Fibroblast of upper back skin (primary cell): Measurements from ENCODE around the gene VAV2.

Source experiments
- DNase-seq: peaks from one replicate; pipeline ENCODE4 v3.0.0-alpha.2; 2013

Gene VAV2

DNA sequence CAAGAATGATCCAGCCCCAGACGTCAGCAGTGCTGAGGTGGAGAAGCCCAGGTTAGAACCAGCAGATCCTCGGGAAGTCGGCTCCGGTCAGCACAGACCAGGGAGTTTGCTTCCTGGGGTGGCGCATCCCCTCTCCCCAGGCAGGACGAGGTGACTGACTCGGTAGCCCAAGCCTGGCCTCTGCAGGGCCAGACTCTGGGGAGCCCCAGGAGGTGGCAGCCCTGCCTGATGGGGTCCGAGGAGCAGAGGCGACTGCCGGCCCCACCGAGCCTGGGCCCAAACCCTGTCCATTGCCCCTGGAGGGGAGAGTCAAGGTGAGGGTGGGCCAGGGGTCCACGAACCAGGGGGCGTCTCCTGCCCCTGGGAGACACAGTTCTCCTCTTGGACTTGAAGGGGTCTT lies 201.1 kb downstream of the VAV2 start:
- no peak for DNase-seq

DNA sequence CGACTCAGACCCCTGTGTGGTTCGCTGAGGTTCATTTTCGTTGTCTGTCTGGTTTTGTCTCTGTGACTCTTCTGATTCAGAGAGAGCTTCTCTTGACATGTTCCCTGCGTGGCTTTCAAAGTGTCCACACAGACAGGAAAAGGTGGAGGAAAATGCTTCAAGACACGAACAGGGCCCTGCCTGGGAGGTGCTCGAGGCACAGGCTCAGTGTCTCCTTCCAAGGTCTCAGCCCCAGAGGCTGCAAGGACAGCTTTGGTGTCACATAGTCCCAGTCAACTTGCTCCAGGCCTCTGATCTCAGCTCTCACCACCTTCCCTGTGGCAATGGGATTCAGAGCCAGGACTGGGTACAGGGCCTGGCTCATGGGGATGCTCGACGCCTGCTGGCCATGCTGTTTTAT lies 202.3 kb downstream of the VAV2 start:
- DNase-seq, result no peak

GRCh38 chr9:133788819-133789717 lies 203.1 kb downstream of the VAV2 start:
- no peak for DNase-seq

GRCh38 chr9:133788045-133788818 lies 203.9 kb downstream of the VAV2 start:
- no peak for DNase-seq

DNA sequence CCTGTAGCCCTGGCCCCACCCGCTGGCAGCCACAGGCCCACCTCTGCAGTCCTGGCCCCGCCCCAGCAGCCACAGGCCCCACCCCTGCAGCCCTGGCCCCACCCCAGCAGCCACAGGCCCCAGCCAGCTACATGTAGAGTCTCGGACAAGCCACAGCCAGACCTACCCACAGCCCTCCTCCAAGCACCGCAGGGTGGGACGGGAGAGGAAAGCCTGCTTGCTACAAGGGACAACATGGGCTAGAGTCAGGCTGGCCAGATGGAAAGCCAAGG lies 204.4 kb downstream of the VAV2 start:
- peak; percentile 16 for DNase-seq

DNA sequence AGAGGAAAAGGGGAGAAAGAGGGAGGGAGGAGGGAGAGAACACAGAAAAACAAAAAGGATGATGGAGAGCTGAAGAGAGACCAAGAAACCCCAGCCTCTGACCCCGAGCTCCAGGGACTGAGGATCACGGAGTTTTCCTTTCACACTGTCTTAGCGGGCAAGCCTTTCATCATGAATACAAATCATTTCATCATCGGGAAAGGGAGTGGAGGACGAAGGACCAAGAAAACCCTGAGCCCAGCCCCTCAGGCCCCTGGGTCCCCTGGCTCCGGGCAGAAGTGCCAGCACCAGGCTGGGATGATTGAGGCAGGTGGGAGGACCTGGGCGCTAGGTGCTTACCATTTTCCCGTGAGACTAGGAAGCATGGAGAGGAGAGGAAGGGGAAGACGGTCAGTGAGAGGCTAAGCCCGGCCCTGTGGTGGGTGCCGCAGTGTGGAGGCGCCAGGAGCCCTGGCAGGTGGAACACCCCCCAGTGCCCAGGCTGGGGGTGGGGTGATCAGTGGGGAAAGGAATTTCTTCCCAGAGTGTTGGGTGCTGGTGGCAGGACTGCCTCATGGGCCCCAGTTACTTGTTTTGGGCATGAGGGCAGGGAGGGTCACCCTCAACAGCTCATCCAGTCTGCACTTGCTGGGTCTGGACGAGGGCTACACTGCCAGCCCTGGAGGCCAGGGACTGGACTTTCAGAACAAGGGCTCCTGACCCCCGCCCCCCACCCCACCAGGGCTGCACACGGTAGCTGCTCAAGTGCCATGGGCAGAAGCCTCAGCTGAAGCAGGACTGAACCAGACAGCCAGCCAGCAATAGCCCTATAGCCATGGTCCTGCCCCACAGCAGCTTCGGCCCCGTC lies 205.0 kb downstream of the VAV2 start:
- DNase-seq, result no peak

- no peak for DNase-seq
Observed at GRCh38 chr9:133786371-133786753, 205.8 kb downstream of the VAV2 start.

- no peak for DNase-seq
Observed at GRCh38 chr9:133785753-133786370, 206.3 kb downstream of the VAV2 start.

DNA sequence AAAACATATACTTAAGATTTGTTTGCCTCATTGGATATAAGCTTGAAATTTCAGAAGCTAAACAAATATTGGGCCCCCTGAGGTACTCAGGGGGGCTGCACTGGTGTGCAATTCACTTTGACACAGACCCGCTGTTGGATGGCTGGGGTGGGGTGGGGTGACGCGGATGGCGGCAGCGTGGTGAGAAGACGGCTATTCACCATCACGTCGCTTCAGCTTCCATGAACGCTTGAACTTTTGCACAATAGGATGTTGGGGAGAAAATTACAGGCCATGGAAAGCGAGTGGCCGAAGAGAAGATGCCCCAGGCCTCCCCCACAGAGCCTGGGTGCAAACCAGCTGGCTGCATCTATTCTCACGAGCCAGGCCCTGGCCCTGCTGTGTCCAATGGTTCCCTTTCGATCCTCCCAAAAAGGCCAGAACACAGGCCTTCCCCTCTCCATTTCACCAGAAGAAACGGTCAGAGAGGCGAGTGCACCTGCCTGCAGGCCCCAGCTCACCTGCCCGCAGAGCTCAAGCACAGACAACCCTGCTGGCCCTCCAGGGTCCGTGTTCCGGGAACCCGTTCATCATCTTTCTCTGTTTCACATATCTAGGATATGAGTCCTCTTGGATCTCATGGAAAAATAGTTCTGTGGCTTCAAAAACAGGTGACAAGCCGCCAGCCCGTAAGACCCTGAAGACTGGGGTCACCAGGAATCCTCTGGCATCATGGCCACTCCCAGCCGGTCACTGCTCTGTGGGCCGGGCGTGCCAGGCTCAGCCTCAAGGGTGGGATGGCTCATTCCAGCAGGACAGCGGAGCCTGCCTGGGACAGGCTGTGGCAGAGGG lies 207.2 kb downstream of the VAV2 start:
- no peak for DNase-seq

DNA sequence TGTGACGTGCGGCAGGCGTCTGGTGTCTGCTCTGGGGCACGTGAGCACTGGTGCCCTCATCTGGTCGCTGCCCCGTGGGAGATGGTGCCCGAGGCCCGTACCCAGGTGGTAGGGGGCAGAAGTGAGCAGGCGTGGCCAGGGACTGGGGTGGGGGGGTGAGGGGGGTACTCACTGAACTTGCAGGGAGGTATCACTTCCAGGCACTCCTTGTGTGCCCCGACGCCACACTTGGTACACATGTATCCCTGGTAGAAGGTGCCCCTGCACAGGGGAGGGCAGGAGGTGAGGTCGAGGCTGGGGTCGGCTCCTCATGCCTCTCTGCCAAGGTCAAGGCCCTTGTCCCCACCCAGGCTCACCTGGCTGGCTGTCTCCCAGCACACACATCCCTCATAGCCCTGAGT lies 208.8 kb downstream of the VAV2 start:
- DNase-seq, result no peak

- DNase-seq, result peak; percentile 55
Observed at GRCh38 chr9:133782157-133783130, 209.7 kb downstream of the VAV2 start.

- no peak for DNase-seq
Observed at GRCh38 chr9:133781828-133782135, 210.3 kb downstream of the VAV2 start.

DNA sequence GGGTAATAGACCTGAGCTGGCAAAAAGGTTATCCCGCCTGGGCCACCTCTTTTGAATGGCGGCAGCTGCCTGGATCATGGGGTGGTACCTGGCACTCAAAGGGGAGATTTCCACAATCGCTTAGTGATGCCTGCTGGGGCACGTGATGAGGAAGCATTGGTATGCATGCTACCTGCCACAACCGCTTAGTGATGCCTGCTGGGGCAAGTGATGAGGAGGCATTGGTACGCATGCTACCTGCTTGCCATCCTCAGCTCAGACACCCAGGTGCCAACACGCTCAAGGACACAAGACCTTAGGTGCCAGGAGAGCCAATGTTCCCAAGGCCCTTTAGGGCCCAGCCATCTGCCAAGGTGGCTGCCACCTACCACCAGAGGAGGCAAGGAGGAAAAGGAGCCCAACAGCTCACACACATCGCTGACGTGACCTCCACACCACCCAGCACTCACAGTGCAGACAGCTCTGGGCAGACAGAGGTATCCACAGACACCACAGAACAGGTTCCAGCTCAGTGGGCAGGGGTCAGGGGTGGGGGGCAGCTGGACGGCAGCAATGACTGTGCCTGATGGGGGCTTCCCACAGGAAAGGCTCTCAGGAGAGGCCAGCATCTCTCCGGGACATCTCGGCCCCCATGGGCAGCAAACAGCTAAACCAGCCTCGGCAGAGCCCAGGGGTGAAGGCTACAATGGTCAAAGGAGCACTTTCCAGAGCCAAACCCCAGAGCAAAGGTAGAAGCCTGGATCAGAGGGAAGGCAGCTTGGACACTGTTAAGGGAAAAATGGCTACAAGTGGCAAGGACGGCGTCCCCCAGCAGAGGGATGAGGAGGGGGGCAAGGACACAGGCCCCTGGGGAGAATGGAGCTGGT lies 210.9 kb downstream of the VAV2 start:
- DNase-seq, result no peak

DNA sequence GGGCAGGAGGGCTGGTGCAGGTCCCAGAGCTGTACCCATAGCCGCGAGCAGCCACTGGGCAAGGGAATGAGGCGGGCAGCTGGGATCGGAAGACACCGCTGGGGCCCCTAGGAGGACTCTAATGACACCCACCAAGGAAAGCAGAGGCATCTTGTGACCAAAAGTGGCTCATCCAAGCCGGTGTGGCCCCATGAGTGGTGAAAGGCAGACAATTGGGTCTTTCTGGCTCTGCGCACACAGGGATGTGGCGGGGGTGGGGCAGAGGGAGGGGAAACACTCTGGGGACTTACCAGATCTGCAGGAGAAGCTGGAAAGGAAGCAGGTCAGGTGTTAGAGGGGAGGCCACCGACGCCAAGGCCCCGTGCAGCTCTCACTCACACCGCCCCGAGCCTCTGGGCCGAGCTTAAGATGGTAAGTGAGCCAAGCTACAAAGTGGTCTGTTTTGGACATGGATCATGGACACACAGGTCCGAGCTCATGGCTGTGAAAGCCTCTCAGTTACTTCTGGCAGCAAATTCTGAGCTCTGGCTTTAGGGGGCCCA lies 211.6 kb downstream of the VAV2 start:
- no peak for DNase-seq

DNA sequence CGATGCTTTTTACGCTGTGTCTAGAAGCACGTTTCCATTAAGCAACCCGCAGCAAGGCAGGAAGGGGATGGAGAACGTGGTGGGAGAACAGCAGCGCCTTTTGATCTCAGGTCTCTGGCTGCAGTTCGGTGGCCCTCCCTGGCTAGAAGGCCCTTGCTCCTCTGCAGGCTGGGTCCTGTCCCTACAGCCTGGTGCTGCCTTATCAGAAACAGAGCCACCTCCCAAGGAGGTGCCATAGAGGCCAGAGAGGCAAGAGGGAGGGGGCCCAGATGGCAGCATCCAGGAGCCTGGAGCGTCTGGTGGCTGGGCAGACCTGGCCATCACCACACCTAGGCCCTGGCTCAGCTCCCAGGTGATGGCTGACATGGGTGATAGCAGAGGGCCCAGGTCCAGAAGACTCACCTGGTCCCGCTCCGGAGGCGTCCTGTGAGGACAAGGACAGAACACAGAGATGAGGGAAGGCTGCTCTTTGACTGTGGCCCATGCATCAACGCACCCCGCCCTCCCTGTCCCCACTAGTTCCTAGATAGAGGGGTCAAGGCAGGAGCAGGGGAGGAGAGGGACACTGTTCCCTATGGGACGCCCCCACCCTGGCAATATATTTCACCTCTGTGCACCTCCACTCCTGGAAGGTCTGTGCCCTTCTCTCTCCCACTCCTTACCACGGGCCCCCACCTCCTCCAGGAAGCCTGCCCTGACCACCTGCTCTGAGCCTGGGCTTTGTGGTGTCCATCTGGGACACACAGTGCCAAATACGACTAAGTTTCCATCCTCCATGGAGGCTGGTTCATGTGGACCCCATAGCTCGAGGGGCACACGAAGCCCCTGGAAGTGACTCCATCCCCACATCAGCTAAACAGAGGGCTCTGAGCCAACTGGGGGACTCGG lies 212.4 kb downstream of the VAV2 start:
- no peak for DNase-seq

DNA sequence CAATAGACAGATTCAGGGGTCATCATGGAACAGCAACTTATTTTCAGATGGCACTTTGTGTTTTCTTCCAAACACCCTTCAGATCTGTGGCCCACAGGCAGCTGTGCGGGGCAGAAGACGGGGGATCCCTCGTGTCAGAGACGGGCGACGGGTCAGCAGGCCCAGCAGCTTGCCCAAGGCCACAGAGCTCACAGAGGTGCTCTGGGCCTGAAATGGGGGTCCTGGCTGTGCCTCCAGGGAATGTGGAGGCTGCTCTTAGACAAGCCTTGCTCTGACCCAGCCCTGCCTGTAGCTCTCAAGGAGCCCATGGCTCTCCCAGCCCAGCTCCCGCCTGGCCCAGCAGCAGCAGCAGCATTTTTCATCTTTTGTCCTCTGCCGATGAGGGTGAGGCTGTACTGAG lies 213.0 kb downstream of the VAV2 start:
- no peak for DNase-seq

DNA sequence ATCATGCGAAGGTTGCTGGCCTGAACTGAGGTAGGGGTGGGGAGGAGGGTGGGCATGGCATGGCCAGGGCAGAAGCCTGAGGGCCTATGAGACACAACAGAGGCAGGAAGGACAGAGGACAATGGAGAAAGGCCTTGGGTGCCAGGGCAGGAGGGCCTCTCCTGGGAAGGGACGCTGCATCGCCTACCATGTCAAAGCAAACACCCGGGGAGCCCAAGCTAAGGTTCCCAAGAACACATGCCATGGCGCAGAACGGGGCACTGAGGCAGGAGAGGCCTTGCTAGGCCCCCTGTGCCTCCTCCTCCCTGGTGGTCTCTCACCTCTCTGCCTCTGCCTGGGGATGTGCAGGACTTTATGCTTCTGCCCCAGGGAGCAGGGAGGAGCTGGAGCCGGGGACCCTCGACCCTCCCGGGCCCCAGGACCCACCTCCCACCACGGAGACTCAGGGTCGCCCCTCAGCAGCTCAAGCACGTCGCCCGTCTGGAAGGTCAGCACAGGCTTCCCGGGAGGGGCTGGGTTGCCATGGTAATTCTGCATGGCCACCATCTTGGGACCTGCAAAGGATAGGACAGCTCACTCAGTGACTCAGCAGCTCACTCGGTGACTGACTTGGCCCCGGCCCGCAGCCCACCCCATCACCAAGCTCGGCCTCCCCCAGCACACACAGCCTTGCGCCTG lies 213.6 kb downstream of the VAV2 start:
- no peak for DNase-seq

DNA sequence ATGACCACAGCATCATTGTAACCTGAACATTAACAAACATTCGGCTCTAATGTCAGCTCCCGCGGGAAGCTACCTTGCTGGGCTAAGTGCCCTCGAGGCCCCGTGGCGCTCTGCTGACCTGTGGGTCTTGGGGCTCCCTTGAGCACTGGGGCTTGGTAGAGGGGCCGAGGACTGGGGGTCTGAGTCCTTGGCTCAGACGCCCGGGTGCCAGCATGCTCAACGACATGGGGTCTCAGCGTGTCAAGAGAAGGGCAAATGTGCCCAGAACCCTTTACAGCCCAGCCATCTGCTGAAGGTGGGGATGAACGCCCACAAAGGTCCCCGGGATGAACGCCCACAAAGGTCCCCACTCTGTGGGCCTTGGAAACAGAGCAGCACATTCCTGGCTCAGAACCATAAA lies 214.3 kb downstream of the VAV2 start:
- no peak for DNase-seq
